HG02870 (cell line): ENCODE results near the gene KAT5.
"Not testable (repeated sequence)": the region's sequence is repeated elsewhere in the genome, so short reads cannot be mapped to it uniquely, and the experiment has no call there.

Experiments used
- ATAC-seq: cut with Tn5 transposase; IDR thresholded peaks from one replicate; pipeline ENCODE4 v1.9.1; 2021; ENCODE audit warnings: mild to moderate bottlenecking, moderate library complexity; ENCODE audit not compliant: unreplicated experiment

Gene KAT5

DNA sequence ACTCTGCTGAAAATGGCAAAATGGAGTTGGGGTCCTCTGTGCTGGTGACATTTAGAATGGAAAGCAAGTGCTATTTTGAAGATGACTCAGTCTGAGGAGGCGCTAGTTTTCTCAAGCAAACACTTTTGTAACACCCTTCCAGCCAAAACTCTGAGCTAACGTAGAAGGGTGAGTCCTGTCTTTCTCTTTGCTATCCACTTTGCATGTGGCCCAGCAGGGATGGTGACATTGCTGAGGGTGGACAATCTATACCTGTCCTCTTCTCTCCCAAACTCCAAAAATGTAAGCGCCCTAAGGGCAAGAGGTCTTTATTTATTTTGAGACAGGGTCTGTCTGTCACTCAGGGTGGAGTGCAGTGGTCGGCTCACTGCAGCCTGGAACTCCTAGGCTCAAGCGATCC is 3.6 kb upstream of the KAT5 start:
- ATAC-seq: no peak

DNA sequence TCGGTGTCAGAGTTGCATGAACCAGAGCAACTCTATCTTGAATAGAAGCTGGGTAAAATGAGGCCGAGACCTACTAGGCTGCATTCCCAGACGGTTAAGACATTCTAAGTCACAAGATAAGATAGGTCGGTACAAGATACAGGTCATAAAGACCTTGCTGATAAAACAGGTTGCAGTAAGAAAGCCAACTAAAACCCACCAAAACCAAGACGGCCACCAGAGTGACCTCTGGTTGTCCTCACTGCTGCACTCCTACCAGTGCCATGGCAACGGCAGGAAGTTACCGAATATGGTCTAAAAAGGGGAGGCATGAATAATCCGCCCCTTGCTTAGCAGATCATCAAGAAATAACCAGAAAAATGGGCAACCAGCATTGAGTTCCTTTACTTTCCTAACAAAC is 2.4 kb upstream of the KAT5 start:
- ATAC-seq: no peak

DNA sequence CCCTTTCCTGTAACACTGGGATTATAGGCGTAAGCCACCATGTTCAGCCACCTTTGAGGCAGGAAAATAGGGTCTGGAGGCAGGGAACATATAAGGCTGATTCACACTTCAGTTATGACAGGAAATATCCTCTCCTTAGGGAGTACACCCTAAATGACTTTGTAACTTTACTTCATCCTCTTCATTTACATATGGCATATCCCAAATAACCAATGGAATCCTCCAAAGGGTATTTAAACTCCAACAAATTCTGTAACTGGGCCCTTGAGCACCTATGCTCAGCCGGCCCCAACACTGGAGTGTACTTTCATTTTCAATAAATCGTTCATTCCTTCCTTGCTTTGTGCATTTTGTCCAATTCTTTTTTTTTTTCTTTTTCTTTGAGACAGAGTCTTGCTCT is 1.6 kb upstream of the KAT5 start:
- no peak for ATAC-seq

DNA sequence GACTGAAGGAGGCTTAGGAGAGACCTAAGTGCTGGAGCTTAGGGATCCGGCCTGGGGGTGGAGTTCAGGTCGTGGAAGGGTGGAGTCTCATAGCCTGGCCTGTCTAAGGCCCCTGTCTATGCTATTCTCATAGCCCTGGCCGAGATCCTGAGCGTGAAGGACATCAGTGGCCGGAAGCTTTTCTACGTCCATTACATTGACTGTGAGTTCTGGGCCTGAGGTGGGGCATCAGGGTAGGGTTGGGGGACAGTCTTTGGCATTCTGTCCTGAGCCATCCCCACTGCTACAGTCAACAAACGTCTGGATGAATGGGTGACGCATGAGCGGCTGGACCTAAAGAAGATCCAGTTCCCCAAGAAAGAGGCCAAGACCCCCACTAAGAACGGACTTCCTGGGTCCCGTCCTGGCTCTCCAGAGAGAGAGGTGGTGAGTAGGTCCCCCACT is 603 bp downstream of the KAT5 start:
- ATAC-seq: no peak

DNA sequence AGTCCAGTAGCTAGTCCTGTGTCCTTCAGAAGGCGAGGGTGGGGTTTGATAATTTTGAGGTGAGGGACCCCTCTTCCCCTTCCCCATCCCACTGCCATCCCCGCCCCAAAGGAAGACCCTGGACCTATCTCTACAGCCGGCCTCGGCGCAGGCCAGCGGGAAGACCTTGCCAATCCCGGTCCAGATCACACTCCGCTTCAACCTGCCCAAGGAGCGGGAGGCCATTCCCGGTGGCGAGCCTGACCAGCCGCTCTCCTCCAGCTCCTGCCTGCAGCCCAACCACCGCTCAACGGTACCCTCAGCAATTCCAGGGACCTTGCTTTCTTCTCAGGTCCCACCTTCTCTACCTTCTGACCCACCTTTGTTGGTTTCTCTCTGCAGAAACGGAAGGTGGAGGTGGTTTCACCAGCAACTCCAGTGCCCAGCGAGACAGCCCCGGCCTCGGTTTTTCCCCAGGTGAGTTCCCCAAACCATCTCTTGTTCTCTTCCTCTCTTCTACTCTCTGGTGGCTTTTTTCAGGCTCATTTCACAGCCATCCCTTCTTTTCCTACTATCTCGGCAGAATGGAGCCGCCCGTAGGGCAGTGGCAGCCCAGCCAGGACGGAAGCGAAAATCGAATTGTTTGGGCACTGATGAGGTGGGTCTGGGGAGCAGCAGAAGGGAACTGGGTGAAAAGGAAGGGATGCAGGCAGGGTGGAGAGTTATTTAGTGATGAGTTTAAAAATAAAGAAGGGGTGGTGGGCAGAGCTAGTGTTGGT is 1.3 kb downstream of the KAT5 start:
- no peak for ATAC-seq

DNA sequence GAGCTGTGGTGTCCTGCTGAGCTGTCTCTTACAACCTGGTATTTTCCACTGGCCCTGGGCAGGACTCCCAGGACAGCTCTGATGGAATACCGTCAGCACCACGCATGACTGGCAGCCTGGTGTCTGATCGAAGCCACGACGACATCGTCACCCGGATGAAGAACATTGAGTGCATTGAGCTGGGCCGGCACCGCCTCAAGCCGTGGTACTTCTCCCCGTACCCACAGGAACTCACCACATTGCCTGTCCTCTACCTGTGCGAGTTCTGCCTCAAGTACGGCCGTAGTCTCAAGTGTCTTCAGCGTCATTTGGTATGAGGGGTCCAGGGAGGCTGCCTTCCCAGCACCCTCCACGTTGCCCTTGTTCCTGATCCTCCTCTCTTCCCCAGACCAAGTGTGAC is 2.4 kb downstream of the KAT5 start:
- ATAC-seq: no peak

DNA sequence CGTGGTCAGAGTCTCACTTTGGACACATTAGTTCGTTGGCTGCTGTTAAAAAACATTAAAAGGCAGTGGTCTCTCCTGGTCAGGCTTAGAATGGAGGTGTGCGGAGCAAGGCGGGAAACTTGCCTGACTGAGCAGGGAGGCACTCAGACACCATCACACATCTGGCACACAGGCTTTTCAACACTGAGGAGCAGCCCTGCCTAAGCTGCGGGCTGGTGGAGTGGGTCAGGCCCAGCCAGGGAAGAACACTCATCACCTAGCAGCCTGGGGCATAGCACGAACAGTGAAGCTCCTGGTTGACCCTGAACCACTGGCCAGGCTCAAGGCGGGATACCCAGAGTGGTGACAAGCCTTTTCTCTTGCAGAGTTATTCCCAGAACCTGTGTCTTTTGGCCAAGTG is 4.2 kb downstream of the KAT5 start:
- ATAC-seq: no peak

DNA sequence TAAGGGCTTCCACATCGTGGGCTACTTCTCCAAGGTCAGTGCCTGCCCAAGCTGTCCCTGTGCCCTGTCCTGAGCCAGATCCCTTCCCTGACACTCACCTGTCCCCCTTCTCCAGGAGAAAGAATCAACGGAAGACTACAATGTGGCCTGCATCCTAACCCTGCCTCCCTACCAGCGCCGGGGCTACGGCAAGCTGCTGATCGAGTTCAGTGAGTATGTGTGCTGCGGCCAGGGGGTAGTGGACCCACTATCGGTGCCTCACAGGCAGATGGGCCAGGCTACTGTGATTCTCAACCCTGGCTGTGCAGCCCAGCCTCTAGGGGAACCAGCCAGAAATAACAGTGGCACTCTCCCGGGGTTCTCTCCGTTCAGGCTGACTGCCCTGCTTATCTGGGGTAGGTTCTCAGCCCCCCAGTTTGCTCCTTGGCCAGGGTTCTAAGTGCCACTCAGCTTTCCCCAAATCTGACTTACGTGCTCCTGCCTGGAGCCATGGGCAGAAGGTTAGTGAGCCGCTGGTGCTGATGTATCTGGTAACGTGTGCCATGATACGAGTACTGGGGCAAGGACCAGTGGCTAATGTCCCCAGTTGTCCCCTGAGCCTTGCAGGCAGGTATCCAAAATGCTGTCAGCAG is 4.8 kb downstream of the KAT5 start:
- no peak for ATAC-seq

DNA sequence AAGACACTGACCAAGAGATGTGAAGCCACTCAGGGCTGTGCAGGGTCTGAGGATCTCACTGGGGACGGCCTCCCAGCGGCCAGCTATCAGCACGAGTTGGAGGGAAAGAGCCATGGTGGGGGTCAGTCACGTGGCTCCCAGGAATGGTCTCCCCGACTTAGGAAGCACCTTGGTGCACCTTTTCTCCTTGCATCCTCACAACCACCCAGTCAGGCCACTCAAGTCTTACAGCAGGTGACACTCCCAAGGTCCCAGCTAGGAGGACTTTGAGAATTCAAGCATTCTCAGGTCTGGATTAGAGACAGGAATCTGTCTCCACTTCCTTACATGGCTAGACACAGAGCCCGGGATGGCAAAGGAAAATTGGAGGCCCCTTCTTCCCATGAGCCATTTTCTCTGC is 5.9 kb downstream of the KAT5 start:
- no peak for ATAC-seq

DNA sequence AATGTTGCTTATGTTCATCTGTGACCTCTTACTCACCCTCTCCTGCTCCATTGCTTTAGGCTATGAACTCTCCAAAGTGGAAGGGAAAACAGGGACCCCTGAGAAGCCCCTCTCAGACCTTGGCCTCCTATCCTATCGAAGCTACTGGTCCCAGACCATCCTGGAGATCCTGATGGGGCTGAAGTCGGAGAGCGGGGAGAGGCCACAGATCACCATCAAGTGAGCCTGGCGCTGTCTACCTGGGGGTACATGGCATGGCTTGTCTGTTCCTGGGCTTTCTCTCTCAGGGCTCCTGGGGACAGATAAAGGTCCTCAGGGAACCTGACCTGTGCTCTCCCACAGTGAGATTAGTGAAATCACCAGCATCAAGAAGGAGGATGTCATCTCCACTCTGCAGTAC is 6.5 kb downstream of the KAT5 start:
- ATAC-seq: no peak

DNA sequence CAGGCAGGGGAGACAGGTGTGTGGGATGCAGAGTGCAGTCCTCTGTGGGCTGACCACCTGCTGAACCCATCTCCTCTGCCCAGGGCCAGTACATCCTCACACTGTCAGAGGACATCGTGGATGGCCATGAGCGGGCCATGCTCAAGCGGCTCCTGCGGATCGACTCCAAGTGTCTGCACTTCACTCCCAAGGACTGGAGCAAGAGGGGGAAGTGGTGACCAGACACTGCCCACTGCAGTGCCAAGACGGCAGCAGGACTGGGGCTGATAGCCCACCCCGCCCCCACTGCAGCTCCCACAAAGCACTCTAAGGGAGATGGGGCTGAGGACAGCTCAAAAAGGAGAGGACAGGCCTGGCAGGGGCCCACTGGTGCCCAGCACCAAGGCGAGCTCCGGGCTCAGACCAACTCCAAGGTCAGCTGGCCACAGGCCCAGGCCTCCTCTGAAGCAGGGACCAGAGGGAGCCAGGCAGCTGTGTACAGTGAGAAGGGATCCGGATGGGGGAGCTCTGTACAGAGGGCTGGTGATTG is 7.0 kb downstream of the KAT5 start:
- no peak for ATAC-seq

DNA sequence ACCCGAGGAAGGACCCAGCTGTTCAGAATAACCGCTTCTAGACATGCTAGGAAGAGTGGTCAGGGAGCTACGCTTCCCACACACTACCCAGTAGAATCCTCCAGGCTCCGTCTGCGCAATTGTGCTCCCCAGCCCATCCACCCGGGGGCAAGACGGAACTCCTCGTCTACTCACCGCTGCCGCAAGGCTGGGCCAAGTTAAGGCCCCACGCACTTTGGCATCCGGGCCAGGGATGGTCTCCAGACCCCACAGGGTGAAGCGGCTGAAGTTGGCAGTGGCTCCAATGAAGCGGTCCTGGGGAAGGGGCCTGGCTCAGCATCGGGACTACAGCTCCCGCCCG is 7.8 kb downstream of the KAT5 start:
- peak; percentile 15 for ATAC-seq

DNA sequence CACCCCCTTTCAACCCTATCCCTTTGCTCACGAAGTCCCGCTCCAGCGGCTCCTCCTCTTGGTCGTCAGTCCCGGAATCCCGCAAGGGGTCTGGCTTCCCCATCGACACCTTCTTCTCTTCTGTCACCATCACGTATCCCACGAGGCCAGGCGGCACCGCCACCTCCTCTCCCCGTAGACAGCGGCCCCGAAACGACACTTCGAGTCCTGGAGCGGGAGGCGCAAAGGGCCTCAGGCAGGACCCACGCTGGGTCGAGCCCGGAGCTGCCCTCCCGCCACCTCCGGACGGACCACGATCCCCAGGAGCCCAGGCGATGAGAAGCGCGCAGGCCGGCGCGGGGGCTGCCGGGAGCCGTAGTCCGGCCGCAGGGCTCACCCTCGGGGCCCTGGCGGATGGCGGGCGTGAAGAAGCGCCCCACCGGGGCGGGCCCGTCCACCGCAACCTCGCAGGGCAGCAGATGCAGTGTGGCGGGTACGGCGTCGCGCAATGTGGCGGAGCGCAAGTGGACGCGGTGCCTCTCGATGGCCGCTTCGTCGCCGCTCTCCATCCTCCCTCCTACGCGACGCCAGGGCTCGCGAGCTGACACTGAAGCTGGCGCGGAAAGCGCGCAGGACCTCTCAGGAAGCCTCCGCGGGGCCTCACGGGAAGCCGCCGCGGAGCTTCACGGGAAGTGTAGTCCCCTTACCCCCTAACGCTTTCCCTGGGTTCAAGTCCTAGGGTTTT is 8.3 kb downstream of the KAT5 start, which contains the start of gene RNASEH2C:
Gene RNASEH2C, minus strand, starts transcription at position 588 of the 724 bp plus-strand sequence. Its CDS starts 40 bp downstream, at position 548.
- ATAC-seq: peak; percentile 69

DNA sequence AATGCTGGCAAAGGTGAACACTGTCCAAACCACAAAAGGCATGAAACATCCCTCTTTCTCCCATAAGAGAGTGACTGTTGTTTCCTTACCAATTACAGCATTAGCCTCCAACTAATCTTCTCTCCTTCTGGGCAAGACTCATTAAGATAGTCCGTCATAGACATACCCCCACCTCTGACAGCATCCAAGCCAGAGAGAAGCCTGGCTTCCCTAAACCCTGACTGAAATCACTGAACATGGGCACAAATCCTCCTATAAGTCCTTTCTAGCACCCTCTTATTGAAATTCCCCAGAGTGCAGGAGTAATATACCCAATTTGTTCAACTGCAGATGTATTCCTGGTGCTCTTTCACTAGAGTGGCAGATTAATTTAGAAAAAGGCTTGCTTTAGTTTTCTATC is 10.2 kb downstream of the KAT5 start:
- no peak for ATAC-seq

DNA sequence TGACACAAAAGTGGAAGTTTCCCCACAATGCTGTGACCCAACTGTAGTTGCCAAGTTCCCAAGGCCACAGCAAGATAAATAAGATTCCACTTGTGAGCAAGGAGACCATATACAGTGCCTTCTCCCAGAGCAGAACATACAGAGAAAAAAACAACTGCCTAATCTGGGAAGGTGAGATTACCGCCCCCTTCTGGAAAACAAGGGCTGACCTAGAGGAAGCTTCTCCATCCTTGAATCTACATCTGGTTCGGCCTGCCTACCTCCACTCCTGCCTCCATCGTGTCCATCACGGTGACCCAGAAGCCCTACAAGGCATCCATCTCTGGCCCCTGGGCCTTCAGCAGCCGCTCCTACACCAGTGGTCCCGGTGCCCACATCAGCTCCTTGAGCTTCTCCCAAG is 14.6 kb downstream of the KAT5 start:
- ATAC-seq: no peak

DNA sequence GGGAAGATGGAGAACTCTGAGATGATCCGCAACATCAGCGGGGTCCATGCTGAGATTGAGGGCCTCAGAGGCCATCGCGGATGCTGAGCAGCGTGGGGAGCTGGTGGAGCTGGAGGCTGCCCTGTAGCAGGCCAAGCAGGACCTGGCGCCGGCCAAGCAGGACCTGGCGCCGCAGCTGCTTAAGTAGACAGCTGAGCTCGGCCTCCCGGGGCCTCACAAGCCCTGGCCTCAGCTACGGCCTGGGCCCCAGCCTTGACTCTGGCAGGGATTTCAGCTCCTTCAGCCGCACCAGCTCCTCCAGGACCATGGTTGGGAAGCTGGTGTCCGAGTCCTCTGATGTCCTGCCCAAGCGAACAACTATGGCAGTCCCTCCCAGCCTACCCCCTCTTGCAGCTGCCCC is 15.8 kb downstream of the KAT5 start:
- ATAC-seq: no peak

DNA sequence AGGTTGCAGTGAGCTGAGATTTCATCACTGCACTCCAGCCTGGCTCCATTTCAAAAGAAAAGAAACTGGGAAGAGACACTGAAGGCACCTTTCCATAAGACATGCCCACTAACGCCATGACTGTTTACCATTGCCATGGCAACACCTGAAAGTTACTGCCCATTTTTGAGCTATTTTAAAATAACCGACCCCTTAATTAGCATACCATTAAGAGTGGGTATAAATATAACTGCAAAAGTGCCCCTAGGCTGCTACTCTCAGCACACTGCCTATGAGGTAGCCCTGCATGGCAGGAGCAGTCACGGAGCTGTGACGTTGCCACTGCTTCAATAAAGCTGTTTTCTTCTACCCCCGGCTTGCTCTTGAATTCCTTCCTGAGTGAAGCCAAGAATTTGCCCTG is 18.4 kb downstream of the KAT5 start:
- ATAC-seq: no peak

DNA sequence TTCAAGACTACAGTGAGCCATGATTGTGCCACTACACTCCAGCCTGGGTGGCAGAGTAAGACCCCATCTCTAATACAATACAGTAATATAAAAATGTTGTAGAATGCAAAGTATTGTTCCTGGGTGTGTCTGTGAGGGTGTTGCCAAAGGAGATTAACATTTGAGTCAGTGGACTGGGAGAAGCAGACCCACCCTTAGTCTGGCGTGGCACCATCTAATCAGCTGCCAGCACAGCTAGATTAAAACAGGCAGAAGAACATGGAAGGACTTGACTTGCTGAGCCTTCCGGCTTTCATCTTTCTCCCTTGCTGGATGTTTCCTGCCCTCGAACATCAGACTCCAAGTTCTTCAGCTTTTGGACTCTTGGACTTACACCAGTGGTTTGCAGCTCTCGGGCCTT is 23.1 kb downstream of the KAT5 start:
- not testable (repeated sequence) for ATAC-seq

DNA sequence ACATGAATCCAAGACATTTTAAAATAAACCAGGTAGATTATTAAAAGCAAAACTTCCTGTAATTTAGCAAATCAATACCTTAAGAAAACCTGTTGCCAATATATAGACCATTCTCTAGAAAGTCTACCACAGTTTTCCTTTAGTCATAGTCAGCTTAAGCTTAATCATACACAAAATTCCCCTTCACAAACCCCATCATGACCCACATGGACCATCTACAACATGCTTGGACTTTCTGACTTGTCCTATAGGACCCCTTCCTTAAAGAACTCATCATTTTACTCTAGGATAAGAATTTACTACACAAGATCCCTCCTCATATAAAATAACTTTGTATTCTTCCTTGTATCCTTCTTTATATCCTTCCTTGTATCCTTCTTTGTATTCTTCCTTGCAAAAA is 24.8 kb downstream of the KAT5 start:
- ATAC-seq: no peak

DNA sequence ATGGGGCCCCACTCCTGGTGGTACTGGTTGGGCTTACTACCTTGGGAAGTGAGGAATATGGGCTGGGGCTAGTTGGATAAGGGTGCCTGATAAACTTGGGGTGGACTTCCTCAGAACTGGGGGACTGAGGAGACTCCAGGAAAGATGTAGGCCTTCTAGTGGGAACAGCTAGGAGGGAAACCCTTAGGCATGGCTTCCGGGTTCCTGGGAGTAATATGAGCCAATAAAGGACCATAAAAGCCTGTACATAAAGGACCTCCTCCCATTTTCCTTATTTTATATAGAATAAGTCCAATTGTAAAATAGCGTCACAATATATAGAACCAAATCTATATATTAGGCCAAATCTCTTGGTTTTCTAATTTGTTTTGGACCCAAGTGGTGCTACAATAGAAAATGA is 27.0 kb downstream of the KAT5 start:
- ATAC-seq: no peak

DNA sequence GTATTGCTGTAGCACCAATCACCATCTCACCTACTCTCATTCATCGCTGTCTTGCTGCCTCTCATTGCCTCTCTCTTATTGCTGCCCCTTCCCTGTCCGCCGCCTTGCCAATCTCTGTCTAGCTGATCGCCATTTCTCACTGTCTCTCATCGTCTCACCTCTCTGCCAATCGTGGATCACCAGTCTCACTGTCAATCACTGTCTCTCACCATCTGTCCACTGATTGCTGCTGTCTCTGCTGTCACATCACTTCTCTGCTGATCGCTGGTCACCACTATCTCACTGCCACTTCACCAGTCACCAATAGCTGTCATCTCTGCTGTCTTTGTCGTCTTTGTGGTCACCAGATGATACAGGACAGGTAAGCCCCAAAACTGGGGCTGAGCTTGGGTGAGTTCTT is 29.1 kb downstream of the KAT5 start:
- ATAC-seq: no peak

DNA sequence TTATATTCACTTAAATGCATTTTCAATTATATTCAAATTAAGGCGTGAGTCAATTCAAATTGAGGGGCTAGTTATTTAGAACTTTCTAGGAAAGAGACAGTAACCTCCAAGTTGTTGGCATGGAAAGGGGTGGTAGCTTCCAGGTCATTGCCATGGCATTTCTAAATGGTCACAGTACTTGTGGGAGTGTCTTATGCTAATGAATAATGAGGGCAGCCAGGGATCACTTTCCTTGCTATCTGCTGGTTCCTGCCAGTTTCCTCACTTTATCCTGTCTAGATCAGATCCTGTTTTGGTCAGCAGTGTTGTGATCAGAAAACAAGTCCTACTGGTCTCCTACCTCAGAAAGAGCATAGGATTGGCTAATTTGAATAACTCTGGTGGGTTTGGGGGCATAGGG is 30.3 kb downstream of the KAT5 start:
- no peak for ATAC-seq
